OCI-LY7 (cell line): ENCODE results near the gene CES2.

Experiments
- CTCF ChIP-seq: fragments of 200-600 bp; sonication (generic); conservative IDR thresholded peaks from 2 replicates; pipeline ENCODE4 v1.5.1; 2014; ENCODE audit warnings: mild to moderate bottlenecking, antibody characterized with exemption, low read length, moderate library complexity, mixed read lengths
- EZH2phosphoT487 ChIP-seq: fragments of 200-600 bp; sonication (generic); IDR thresholded peaks from 2 replicates; pipeline ENCODE4 v1.6.1; 2018; ENCODE audit warnings: low read depth, borderline replicate concordance, mild to moderate bottlenecking, mixed run types, antibody characterized with exemption, low read length, moderate library complexity, mixed read lengths

GRCh38 chr16:66979011-66979717, 43.8 kb downstream of the CES2 start:
- TF ChIP-seq CTCF (no peak), EZH2phosphoT487 (no peak)
